SIG-M5 (cell line): ENCODE results near the gene DOCK1.
"Not testable (repeated sequence)": the region's sequence is repeated elsewhere in the genome, so short reads cannot be mapped to it uniquely, and the experiment has no call there.

Source experiments
- DNase-seq: peaks from one replicate; lab custom pipeline; 2025; lab: John Stamatoyannopoulos, UW

The DOCK1 gene

GRCh38 chr10:126904818-126905701 lies at the start of gene DOCK1:
TSS of gene DOCK1 (plus strand) at chr10:126905428. CDS start at chr10:126905518, 90 bp downstream.
- no peak for DNase-seq

DNA sequence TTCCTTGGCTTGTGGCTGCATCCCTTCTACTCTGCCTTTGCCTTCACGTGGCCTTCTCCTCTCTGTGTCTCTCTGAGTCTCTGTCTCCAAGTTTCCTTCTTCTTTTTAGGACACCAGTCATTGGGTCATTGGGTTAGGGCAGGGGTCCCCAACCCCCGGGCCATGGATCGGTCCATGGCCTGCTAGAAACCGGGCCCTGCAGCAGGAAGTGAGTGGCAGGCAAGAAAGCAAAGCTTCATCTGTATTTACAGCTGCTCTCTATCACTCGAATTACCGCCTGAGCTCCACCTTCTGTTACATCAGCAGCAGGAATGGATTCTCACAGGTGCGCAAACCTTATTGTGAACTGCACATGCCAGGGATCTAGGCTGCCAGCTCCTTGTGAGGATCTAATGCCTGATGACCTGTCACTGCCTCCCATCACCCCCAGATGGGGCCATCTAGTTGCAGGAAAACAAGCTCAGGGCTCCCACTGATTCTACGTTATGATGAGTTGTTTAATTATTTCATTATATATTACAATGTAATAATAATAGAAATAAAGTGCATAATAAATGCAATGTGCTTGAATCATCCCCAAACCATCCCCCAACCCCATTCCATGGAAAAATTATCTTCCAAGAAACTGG lies 47.9 kb upstream of the DOCK1 start:
- DNase-seq: no peak

DNA sequence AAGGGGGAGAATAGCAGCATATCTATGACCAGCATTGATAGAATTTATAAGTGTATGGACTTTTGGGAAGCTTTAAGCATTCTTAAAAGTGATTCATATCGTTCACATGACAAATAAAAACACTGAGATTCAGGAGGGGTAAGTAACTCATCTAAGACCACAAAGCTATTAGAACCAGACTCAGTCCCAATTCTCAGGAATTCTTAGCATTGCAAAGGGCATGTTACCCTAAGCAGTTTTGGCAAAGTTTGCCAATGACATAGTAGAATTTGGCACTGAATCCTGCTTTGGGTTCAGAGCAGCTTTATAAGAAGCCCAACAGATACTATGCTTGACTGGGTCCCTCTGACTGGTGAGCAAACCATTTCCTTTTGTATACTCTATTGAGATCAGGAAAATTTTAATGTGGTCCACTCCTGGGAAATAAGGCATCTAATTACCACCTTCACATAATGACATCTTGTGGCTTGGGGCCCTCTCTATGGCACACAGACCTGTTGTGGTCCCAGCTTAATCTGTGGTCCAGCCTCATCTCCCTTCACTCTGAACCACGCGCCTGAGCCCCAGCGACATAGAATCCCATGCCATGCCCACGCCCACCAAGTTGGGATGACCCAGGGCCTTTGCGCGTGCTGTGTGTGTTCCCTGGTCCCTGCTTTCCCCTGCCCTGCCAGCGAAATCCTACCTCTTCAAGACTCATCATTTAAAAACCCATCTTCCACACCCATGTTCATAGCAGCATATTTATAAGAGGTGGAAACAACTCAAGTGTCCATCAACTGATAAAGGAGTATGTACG lies 37.5 kb upstream of the DOCK1 start:
- DNase-seq: no peak

GRCh38 chr10:126868371-126868770 lies 36.9 kb upstream of the DOCK1 start:
- no peak for DNase-seq

DNA sequence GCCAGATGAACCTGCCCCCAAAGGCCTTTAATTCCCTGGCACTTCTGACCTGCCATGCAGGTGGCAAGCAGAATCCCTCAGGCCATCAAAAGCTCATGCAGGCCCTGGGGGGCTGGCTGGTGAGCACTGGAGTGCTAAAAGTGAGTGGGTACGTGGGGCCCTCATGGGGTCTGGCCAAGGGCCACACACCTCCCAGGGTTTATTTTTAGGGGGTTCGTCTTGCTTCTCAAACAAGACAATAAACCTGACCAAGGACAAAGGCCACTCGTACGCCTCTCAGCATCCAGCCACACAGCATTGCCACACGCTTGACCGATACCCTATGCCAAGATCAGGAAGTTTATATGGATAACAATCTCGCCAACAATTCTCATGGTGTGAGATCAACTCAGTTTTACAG lies 33.1 kb upstream of the DOCK1 start:
- no peak for DNase-seq

GRCh38 chr10:126872768-126873167 lies 32.5 kb upstream of the DOCK1 start:
- DNase-seq: no peak

- no peak for DNase-seq
Measured at GRCh38 chr10:126876456-126876855, 28.8 kb upstream of the DOCK1 start.

- no peak for DNase-seq
Measured at GRCh38 chr10:126877390-126877789, 27.8 kb upstream of the DOCK1 start.

DNA sequence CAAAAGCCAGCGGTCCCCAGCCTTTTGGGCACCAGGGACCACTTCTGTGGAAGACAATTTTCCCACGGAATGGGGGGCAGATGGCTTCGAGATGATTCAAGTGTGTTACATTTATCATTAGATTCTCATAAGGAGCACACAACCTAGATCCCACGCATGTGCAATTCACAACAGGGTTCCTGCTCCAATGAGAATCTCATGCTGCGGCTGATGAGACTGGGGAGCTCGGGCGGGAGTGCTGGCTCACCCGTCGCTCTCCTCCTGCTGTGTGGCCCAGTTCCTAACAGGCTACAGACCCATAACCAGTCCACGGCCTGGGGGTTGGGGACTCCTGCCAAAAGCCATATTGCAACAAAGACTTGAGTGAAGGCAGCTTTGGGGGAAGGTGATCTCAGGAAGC lies 26.6 kb upstream of the DOCK1 start:
- no peak for DNase-seq

- no peak for DNase-seq
Measured at GRCh38 chr10:126880926-126881325, 24.3 kb upstream of the DOCK1 start.

- not testable (repeated sequence) for DNase-seq
Measured at GRCh38 chr10:126882055-126882454, 23.2 kb upstream of the DOCK1 start.

GRCh38 chr10:126888436-126888835 lies 16.8 kb upstream of the DOCK1 start:
- DNase-seq: not testable (repeated sequence)

DNA sequence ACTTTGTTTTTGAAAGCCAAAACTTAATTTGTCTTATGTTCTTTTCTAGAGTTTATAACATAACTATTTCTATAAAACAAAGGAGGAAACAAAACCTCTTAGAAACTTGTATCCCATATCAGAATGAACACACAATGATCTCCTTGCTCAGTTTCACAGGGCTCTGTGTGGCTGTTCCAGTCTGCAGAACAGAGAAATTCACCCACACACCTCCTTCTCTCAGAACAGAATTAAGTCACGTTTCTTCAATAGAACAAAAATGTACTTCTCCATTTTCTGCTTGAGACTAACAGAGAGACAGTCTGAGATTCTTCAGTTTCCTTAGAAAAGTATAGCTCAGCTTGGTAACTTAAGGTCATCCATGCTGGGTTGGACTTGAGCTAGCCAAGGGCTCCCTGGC lies 15.8 kb upstream of the DOCK1 start:
- DNase-seq: no peak

GRCh38 chr10:126890797-126891196 lies 14.4 kb upstream of the DOCK1 start:
- not testable (repeated sequence) for DNase-seq

- no peak for DNase-seq
Measured at GRCh38 chr10:126892226-126893175, 12.7 kb upstream of the DOCK1 start.

- no peak for DNase-seq
Measured at GRCh38 chr10:126893206-126893605, 12.0 kb upstream of the DOCK1 start.

GRCh38 chr10:126893841-126894240 lies 11.4 kb upstream of the DOCK1 start:
- DNase-seq: no peak

DNA sequence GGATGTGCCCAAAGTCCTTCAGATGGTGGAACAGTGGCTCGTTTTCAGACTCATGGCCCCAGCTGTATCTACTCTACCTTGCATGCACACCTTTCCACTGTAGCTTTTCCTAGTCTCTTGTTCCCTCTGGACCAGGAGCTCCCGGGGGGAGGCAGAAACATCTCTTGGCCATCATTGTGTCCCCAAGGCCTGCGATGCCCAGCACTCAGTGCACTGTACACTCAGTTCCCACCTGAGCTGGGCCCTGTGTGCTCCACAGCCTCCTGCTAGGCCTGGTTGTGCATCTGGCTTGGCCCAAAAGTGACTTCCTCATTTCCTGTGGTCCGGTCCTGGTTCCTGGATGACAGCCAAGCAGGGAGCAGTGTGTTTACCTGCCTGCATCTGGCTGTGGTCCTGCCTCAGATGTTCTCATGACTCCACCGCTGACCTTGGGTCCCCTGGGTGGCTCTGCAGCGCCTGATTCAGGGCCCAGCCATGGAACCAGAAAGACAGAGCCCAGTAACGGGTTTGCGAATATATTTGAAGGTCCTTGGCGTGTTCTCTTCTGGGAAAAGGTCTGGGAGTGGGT lies 9.9 kb upstream of the DOCK1 start:
- no peak for DNase-seq

- no peak for DNase-seq
Measured at GRCh38 chr10:126898460-126898859, 6.8 kb upstream of the DOCK1 start.

DNA sequence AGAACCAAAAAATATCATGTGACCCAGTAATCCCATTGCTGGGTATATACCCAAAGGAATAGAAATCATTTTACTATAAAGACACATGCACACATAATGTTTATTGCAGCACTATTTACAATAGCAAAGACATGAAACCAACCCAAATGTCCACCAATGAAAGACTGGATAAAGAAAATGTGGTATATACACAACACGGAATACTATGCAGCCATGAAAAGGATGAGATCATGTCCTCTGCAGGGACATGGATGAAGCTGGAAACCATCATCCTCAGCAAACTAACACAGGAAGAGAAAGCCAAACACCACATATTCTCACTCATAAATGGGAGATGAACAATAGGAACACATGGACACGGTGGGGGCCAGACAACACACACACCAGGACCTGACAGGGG lies 5.7 kb upstream of the DOCK1 start:
- not testable (repeated sequence) for DNase-seq

DNA sequence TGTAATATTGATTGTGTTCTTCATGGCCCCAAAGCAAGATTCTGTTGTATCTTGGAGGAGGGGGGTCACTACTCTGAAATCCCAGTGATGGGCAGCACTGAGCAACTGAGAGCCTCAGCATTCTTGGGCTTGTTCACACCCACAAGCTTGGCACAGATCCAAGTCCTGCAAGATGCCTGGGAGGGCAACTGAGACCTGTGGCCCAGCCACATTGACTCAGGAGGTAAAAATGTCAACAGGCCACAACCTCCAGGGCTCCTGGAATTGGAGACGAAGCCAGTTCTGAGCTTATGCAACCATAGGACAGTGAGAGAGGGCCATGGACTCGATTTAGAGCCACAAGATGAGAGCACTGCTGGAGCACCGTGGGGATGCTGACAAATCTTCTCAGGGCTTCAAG lies 3.1 kb upstream of the DOCK1 start:
- no peak for DNase-seq
